HG03060 (cell line): ENCODE measurements around the gene NKD1.
"Not testable (repeated sequence)": the region's sequence is repeated elsewhere in the genome, so short reads cannot be mapped to it uniquely, and the experiment has no call there.

Experiments
- ATAC-seq: cut with Tn5 transposase; IDR thresholded peaks from one replicate; pipeline ENCODE4 v1.9.1; 2021; ENCODE audit warnings: low read depth, moderate number of reproducible peaks; ENCODE audit not compliant: unreplicated experiment

Gene NKD1

DNA sequence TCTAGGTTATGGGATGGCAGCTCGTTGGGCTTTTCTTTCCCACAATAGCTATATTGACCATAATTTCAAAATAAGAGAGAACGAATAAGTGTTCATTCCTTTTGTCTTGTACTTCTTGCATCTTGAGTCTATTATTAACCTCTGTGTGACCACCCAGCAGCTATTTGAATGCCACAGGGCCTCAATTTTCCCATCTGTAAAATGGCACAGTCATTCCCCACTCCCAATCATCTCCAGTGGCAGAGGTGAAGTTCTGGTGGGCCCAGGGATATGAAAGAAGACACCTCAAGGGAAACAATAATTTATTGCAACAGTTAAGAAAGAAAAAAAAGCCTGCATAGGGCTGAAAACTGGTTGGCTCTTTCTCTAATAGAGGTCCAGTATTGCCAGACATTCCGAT is 28.6 kb upstream of the NKD1 start:
- no peak for ATAC-seq

DNA sequence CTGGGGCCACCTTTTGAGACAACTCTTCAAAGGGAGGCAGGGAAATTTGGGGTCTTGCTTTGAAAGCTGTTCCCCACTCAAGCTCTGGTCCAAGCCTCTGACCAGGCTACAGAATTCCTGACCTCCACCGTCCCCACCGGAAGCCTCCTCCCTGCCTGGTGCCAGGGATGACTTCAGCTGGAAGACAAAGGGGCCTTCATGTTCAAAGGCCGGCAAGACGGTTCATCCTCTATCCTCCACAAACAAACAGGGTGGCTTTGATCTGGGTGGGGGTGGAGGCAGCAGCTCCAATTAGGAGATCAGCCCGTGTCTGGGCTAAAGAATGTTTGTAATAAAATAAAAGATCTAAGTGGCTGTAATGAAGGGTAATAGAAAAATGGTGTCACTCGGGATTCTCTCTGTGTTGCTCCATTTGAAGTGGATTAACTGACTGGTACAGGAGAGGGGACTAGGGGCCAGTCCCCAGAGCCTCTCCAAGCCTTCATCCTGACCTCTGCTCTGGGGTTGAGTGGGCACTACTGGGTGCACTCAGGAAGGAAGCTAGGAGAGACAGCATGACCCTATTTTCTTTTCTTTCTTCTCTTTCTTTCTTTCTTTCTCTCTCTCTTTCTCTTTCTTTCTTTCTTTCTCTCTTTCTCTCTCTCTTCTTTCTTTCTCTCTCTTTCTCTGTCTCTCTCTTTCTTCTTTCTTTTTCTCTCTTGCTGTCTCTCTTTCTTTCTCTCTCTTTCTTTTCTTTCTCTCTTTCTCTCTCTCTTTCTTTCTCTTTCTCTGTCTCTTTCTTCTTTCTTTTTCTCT is 27.5 kb upstream of the NKD1 start:
- no peak for ATAC-seq

DNA sequence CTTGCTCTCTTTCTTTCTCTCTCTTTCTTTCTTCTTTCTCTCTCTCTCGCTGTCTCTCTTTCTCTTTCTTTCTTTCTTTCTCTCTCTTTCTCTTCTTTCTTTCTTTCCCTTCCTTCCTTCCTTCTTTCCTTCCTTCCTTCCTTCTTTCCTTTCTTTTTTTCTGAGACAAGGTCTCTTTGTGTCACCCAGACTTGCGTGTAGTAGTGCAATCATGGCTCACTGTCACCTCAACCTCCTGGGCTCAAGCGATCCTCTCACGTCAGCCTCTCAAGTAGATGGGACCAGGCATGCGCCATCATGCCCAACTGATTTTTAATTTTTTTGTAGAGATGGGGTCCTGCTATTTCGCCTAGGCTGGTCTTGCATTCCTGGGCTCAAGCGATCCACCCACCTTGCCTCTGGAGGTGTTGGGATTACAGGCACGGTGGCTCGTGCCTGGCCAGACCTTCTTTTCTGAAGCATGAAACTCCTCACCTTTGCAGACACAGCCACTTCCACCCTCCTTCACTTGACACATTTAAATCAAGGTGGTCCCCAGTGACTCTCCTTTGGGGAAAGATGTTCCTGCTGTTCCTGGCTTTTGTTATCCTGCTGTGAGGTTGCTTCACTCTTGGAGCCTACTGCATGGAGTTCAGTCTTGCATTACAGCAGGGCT is 26.8 kb upstream of the NKD1 start:
- no peak for ATAC-seq

DNA sequence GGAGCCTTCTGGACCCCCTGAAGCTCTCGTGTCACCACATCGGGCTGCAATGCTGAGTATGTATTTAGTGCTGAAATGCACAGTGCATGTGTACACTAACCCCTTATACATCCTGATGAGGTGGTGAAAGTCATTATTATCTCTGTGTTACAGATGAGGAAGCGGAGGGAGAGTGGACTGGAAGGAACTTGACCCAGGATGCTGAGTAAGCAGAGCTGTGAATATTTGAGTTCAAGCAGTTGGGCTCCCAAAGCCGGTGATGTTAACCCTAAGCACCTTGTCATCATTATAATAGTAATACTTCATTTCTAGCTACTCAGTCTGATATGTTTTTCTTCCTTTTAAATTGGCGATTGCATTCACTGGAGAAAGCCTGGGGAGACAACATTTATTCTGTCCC is 25.9 kb upstream of the NKD1 start:
- no peak for ATAC-seq

DNA sequence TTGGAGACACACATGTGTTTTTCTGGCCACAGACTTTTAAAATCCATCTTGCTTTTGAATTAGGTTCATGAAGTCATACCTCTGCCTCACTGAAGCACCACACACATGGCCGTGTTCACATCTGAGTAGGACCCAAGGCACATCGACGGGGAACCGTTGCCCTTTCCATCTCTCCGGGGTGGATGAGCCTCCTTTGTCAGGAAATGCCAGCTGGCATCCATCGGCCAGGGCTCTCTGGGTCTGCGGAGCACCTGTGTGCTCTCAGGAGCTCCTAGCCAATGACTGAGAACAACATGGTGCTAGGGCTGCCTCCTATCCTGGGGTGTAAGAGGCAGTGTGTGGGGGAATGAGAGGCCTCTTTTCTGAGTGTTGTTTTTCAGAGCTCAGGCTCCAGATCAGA is 24.5 kb upstream of the NKD1 start:
- ATAC-seq, result no peak

DNA sequence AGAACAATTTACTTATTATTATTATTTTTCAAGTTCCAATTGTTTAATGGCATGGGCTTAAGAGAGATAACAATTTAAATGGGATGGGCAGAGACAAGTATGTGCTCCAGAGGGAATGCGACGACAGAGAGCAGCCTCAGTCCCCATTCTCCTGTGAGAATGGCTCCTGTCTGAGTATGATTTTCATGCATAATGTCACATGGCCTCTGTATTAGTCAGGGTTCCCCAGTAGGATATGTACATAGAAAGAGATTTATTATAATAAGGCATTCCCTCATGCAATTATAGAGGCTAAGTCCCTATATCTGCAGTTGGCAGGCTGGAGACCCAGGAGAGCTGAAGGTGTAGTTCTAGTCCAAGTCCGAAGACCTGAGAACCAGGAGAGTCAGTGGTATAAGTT is 22.9 kb upstream of the NKD1 start:
- ATAC-seq, result no peak

DNA sequence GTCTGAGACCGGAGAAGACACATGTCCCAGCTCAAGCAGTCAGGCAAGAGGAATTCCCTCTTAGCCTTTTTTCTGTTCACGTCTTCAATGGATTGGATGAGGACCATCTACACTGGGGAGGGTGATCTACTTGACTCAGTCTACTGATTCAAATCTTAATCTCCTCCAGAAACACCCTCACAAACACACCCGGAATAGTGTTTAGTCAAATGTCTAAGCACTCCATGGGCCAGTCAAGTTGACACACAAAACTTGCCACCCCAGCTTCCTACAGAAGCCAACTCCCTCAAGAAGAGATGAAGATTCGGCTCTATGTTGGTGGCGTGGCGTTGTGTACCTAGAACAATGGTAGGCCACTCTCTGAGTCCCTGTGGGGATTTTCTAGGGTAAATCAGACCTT is 22.5 kb upstream of the NKD1 start:
- ATAC-seq, result no peak

DNA sequence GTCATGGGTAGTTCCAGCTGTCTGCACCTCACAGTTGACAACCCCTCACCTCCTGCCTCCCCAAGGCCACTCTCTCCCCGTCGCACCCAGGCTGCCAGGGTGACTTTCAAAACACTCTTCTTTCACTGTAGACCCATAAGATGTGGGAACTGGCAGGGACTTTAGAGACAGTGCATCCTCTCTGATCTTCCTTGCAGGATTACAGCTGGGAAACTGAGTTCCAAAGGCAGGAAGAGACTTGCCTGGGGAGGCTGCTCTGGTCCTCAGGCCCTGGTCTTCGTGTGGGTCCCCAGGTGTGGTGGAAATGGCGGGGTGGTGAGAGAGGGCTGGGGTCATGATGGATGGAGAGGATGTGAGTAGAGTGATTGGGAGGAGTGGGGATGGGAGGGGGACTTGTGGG is 21.9 kb upstream of the NKD1 start:
- no peak for ATAC-seq

DNA sequence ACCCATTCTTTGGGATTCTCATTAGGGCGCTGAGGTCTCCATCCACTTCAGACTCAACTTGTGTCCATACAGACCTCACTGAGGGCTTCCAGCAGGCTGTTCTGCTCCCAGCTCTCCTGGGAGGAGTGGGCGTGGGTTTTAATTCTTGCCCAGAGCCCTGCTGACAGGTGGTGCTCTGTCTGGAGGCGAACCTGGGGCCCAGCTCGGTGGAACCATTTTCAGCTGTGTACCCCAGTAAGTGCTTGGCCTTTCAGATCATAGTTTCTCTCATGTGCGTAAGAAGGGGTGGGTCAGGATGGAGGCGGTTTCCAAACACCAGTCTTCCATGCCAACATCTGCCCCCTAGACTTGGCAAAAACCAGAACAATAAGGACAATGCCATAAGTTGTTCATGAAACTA is 21.4 kb upstream of the NKD1 start:
- no peak for ATAC-seq

DNA sequence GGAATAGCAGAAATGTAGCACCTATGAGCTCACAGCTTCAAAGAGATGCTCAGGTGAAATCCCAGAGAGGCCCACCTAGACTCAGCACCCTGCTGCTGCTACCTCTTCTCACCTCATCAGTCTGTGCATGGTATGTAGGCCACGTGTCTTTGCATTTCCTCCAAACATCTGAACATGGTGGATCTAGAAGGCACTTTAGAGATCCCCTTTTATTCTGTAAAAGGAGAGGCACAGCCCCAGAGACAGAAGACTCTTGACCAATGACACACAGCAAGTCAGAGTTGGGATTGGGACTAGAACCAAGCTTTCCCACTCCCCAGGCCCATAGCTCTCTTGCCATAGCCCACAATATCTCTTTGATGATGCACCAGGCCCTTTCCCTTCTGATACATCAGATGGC is 19.4 kb upstream of the NKD1 start:
- ATAC-seq, result no peak

DNA sequence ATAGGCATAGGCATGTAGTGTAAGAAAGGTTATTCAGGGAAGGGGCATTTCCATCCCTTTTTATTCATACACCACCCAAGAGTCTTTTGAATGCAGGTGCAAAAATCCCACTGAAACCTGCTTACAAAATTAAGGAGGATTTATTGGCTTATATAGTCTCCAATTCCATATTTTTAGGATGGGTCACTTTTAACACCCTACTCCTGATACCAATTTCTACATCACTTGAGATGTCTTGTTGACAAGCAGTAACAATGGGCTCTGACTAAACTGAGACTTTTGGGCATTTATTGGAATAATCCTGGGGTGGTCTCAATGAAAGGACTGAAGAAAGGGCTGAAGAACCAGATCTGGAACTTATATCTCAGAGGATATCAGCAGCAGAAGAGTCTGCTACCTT is 18.9 kb upstream of the NKD1 start:
- ATAC-seq, result no peak

DNA sequence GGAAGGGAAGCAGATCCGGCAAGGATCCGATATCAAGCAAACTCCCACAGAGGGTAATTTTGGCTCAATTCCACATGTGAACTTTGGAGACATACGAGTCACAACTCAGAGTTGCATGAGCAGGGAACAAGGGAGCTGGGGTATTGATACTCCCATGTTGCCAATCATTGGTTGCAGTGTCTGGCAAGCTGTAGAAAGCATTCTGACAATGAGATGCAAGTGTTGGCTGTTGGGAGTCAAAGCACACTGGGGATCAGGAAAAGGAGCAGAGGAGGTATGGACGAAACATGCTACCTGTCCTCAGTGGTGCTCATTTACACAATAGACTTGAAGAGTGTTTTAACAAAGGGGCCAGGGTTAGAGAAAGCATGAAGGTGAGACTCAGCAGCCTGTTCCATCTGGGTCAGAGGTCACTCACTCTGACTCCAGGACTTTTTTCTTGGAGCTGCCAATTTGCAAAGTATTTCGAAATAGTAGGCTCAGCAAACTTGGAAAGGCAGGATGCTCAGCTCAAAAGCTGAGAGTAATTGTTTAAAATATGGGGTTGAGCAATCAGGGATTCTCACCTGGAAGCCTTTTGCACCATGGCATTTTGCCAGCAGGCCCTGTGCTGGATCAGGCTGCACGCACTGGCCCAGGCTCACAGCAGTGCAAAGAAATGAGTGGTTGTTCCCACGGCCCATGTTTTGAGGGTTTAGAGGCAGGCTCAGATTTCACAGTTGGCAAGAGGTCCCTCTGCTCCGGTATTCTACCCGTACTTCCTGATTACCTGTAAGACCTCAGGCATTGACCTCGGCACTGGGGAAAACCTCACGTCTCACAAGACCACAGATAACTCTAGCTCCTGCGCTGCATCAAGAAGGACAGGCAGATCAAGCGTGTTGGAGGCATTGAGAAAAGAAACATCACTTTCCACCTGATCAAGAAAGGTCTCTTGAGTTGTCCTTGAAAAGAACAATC is 17.6 kb upstream of the NKD1 start:
- ATAC-seq, result no peak

DNA sequence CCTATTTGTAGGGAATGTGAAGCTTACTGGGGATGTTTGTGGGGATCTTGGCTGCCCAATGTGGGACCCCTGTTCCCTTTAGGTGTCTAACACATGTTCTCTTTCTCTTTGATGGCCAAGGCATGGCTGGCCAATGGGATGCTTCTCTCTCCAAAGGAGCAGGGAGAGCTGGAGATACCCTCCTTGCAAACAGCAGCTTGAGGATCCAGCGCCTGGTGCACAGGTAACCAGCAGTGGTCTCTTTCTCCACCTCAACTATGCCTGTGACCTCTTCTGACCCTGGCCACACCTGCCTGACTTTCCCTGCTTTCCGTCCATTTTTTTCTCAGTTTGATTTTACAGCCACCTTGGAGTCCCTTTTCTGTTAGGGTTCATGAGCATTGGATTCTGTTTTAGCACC is 16.8 kb upstream of the NKD1 start:
- ATAC-seq, result no peak

DNA sequence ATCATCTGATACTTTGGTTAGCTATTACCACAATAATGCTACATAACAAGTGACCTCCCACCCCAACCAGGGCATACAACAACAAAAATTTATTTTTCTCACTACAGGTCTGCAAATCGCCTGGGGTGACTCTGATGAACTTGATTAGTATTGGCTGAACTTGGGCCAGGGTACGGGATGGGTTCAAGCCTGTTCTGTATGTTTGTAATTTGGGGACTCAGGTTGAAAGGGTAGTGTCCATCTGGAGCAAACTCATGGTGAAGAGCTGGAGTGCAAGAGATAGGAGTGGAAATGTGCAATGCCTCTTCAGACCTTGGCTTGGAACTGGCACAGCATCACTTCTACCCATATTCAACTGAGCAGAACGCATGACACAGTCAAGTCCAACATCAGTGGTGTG is 16.3 kb upstream of the NKD1 start:
- ATAC-seq, result no peak

DNA sequence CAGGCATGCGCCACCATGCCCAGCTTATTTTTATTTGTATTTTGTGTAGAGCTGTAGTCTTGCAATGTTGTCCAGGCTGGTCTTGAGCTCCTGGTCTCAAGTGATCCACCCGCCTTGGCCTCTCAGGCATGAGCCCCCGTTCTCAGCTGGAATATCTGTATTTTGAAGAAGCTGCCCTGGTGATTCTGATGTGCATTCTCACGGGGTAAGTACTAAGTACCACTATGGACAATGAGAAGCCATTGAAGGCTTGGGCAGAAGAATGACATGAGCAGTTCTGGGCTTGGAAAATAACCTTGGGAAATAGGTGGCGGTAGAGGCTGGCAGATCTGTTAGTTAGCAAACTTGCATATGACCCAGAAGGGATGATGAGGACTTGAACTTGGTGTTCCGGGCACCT is 15.6 kb upstream of the NKD1 start:
- ATAC-seq, result no peak

DNA sequence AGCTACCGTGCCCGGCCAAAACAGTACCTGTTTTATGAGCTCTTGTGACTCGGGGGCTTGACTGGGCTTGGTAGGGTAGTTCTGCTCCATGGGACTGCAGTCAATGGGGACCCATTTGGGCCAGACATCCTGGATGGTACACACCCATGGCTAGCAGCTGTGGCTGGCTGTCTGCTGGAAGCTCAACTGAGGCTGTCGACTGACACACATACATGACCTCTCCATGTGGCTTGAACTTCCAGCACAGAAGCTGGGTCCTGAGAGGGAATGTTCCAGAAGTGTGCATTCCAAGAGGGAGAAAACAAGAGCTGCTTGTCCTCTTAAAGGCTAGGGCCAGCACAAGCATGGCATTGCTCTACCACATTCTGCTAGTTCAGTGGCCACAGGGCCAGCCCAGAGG is 14.9 kb upstream of the NKD1 start:
- no peak for ATAC-seq

DNA sequence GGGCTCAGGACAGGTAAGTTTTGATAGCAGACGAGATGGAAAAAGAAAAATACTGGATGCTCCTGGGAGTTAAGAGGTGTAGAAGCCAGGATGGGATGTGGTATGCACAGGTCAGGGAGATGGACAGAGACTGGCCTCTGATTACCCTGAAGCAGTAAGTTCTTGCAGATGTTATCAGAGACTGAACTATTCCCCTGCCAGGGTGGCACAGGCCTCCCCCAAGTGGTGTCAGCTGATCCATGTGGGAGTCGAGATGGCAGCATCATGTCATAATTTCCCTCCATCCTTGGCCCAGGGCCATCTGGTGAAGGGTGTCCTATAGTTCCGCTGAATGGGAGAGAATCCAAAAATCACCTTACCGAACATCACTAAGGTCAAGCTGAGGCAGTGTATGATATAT is 14.1 kb upstream of the NKD1 start:
- no peak for ATAC-seq

DNA sequence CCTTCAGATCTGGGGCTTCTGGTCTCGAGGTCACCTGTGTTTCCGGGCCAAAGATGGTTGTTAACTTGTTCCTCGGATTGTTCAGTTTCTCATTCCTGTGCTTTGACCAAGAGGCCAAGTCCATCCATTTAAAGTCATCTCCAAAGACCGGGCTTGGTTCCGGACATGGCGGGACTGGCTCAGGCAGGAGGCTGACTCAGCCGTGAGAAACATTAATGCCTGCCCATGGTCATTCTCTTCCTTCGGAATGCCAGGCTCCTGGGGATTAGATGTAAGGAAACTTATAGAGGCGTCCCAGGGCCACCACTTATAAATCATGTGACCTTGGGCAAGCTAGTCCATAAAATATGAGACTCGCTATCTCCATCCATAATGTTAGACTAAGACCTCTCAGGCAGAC is 13.6 kb upstream of the NKD1 start:
- ATAC-seq, result no peak

DNA sequence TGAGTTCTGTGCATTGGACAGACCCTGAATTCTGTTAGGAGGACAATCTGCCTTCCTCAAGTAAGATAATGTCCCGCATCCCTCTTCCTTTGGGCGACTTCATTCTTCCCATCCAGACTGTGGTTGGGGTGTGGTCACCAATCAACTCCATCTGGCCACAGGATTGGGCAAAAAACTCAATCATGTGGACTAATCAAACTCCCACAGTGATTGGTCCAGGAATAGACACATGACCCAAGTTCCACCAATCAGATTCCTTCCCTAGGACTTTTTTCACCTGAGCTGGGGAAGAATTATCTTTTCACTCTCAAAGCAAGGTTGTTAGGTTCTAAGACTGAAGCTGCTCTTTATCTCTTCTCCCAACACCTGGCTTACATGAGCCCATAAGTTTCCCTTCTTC is 13.2 kb upstream of the NKD1 start:
- no peak for ATAC-seq

DNA sequence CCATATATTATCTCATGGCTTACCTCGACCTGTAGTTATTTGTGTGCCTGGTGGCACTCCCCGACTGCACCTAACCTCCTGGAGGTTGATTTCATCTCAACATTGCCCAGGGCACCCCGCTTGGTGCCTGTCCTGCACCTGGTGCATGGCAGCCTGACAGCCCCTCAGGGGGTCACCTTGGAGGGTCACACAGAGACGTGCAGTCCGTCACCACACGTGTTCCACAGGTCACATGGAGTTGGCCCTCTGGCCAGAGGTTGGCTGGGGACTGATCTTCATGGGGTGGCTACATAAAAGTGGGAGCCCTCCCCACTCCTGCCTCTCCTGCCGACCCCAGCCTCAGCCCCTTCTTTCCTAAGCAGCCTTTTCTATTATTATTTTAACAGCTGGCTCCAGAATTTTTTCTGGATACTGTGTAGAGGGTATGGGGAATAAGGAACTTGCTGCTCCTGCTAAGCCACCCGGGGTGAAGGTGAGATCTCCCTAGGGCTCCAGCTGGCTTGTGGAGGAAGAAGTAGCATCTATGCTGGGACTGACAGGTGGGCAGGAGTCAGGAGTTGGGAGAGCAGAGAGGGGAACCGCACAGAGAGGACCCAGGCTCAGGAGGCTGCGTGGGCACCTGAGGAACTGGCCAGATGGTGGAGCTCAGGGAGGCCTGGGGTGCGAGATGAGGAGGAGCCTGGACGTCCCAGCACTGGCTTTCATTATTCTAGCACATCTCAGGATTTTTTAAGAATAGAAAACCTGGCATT is 12.5 kb upstream of the NKD1 start:
- ATAC-seq, result no peak

DNA sequence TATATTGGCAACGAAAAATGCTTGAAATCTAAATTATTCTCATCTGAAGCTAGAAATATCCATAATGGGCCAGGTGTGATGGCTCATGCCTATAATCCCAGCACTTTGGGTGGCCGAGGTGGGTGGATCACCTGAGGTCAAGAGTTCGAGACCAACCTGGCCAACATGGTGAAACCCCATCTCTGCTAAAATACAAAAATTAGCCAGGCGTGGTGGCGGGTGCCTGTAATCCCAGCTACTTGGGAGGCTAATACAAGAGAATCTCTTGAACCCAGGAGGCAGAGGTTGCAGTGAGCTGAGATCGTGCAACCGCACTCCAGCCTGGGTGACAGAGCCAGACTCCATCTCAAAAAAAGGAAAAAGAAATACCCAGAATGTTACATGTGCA is 11.9 kb upstream of the NKD1 start:
- ATAC-seq, result not testable (repeated sequence)
